Left ventricle myocardium inferior (tissue), 1 donor: Measurements from ENCODE around the gene BTBD9. TPM values are rescaled to one million over a fixed set of nuclear protein-coding genes. Genes with fewer than 3 reads are reported as not detected.

Source experiments
- DNase-seq: peaks from one replicate; pipeline ENCODE4 v3.0.0-alpha.2; 2020
- H3K27ac ChIP-seq: fragments of 200-600 bp; replicated peaks from 2 replicates; pipeline ENCODE4 v1.8.0; 2021
- H3K27me3 ChIP-seq: fragments of 200-600 bp; 2 replicates; pipeline ENCODE4 v1.8.0; 2021; ENCODE audit warnings: low read depth
- H3K36me3 ChIP-seq: fragments of 200-600 bp; 2 replicates; pipeline ENCODE4 v1.8.0; 2021
- H3K4me1 ChIP-seq: fragments of 200-600 bp; 2 replicates; pipeline ENCODE4 v1.8.0; 2021
- H3K4me3 ChIP-seq: fragments of 200-600 bp; 2 replicates; pipeline ENCODE4 v1.8.0; 2021; ENCODE audit warnings: mild to moderate bottlenecking, moderate library complexity
- H3K9me3 ChIP-seq: fragments of 200-600 bp; replicated peaks from 2 replicates; pipeline ENCODE4 v1.8.0; 2021
- intact Hi-C: fragments of 100-400 bp; cut with micrococcal nuclease; formaldehyde crosslinking; loops from one replicate; pipeline ENCODE4 v1.11.0; 2022
- total RNA-seq: library from RNA; stranded (reverse); fragmentation: NEBNext Ultra II Directional; extraction: Animal tissue kit (Norgen Biotek cat#: 25700); gene quantifications from one replicate; pipeline ENCODE4 v1.2.1, GENCODE V29; 2021
- TF ChIP-seq, protein P1 (sequence below): fragments of 200-600 bp; IDR thresholded peaks from 2 replicates; pipeline ENCODE4 v1.8.0; 2021; ENCODE audit warnings: antibody characterized with exemption, mild to moderate bottlenecking, borderline replicate concordance
- donor health status: DM: no; HTN: yes; CAD: no; lungs with severe emphysema.

BTBD9 gene
- total RNA-seq, 1 donor from 2014 or later, result 16.5 TPM

DNA sequence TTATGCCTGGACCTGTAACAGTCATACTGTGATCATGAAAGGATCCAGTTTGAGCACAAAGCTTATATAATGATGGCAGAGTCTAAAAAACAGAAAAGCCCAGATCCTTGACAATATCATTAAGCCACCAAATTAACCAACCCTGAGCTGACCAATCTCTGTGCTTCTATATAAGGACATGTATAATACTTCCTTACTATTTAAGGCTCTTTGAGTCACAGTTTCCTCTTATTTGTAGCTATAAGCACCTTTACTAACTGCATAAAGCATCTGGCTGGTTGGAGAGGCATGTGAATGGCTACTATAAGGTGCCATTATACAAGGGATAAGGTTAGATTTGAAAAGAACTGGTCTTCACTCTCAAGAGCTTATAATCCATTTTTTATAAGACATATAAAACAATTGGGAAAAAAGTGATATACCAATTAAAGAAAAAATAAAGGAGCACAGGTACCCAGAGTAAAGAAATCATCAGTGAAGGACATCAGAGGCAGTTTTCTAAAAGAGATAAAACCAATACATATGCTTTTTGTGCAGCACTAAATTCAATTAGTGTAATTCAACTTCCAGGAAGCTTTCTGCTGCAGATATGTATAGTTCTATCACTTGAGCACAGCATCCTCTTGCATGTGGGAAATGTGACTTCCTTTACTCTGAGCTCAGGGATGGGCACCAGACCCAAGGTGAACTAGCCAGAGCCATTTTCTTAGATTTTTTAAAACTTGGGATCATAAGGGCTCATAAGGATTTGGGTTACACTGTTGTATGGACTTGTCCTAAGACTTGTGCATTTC, 121.0 kb downstream of the BTBD9 start:
- TF ChIP-seq, protein P1, sequence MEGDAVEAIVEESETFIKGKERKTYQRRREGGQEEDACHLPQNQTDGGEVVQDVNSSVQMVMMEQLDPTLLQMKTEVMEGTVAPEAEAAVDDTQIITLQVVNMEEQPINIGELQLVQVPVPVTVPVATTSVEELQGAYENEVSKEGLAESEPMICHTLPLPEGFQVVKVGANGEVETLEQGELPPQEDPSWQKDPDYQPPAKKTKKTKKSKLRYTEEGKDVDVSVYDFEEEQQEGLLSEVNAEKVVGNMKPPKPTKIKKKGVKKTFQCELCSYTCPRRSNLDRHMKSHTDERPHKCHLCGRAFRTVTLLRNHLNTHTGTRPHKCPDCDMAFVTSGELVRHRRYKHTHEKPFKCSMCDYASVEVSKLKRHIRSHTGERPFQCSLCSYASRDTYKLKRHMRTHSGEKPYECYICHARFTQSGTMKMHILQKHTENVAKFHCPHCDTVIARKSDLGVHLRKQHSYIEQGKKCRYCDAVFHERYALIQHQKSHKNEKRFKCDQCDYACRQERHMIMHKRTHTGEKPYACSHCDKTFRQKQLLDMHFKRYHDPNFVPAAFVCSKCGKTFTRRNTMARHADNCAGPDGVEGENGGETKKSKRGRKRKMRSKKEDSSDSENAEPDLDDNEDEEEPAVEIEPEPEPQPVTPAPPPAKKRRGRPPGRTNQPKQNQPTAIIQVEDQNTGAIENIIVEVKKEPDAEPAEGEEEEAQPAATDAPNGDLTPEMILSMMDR, result no peak
- H3K4me3 ChIP-seq, result no peak overlapping the region
- no peaks in the 10 kb centered on the region for H3K9me3 ChIP-seq
- H3K27ac ChIP-seq, result no peak overlapping the region
- no peaks in the 10 kb centered on the region for H3K36me3 ChIP-seq
- intact Hi-C loops, result no loop called here
- H3K4me1 ChIP-seq, result peaks cover 27% of the 10 kb centered on the region
- DNase-seq, result no peak
- no peaks in the 10 kb centered on the region for H3K27me3 ChIP-seq

DNA sequence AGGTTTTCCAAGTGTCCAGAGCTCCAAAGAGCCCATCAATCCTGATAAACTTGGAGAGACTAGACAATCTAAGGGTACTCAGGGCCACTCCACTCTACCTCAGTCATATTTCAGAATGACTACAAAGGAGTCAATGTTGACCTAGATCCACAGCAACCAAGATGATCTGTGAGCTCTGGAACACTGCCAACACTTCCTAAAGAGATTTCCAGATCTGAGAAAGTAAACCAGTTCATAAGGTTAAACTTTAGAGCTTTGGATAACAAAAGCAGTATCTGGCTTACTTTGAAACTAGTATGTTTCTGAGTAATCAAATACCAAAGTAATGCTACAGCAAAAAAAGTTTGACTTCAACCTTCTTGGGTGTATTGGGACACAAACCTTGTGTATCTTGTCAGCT, 122.7 kb downstream of the BTBD9 start:
- Histone ChIP-seq H3K4me3 (no peak overlapping the region), H3K36me3 (no peaks in the 10 kb centered on the region), H3K4me1 (peaks cover 22% of the 10 kb centered on the region), H3K9me3 (no peaks in the 10 kb centered on the region), H3K27me3 (no peaks in the 10 kb centered on the region), H3K27ac (no peak overlapping the region)
- intact Hi-C loops, result no loop called here
- DNase-seq, result no peak
- TF ChIP-seq, protein P1, result no peak

DNA sequence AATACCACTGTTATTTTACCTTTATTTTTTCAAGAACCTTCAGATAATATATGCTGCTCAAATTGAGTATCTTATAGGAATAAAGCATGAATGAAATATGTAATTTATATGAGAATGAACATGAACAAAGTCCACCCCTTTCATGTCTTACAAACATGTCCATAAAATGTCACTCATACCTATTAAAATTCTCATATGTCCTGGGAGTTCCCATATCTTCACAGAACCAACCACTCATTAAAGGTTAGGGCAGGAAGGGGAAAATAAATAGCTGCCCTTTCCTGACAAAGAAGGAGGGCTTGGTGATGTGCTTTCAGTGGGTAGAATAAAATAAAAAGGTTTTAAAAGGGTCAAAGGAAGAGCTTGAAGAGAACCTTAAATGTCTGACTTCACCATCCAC, 125.3 kb downstream of the BTBD9 start:
- Histone ChIP-seq H3K9me3 (no peaks in the 10 kb centered on the region), H3K4me1 (peaks cover 12% of the 10 kb centered on the region), H3K4me3 (no peak overlapping the region), H3K36me3 (no peaks in the 10 kb centered on the region), H3K27ac (no peak overlapping the region), H3K27me3 (no peaks in the 10 kb centered on the region)
- no peak for DNase-seq
- TF ChIP-seq, protein P1, result no peak
- intact Hi-C loops, result no loop called here

DNA sequence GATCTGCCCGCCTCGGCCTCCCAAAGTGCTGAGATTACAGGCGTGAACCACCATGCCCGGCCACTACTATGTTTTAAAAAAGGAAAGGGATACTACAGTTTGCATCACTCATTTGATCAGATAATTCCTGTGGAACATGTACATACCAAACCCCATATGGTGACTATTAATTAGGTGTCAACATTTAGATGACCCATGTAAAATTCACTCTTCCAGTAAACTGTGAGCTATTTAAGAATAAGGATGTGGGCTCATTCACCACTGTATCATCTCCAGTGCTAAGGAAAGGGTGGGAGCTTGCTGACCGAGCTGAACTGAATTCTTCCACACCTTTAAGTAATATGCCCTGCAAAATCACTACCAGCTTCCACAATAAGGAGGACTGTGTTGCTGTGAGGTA, 127.5 kb downstream of the BTBD9 start:
- H3K27me3 ChIP-seq, result no peaks in the 10 kb centered on the region
- no peak for DNase-seq
- no peak overlapping the region for H3K27ac ChIP-seq
- H3K36me3 ChIP-seq, result no peaks in the 10 kb centered on the region
- TF ChIP-seq, protein P1, result no peak
- intact Hi-C loops, result no loop called here
- no peak overlapping the region for H3K4me3 ChIP-seq
- peaks cover 18% of the 10 kb centered on the region for H3K4me1 ChIP-seq
- H3K9me3 ChIP-seq, result no peaks in the 10 kb centered on the region

DNA sequence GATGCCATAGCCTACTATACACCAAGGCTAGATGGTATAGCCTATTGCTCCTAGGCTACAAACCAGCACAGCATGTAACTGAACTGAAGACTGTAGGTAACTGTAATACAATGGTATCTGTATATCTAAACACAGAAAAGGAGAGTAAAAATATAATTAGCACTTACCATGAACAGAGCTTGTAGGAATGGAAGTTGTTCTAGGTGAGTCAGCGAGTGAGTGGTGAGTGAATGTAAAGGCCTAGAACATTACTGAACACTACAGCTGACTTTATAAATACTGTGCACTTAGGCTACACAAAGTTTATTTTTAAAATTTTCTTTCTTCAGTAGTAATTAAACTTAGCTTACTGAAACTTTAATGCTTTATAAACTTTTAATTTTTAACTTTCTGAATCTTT, 129.5 kb downstream of the BTBD9 start:
- no peaks in the 10 kb centered on the region for H3K9me3 ChIP-seq
- no peak for DNase-seq
- no peaks in the 10 kb centered on the region for H3K27me3 ChIP-seq
- intact Hi-C loops, result no loop called here
- TF ChIP-seq, protein P1, result no peak
- no peaks in the 10 kb centered on the region for H3K36me3 ChIP-seq
- H3K4me1 ChIP-seq, result peaks cover 11% of the 10 kb centered on the region
- no peak overlapping the region for H3K27ac ChIP-seq
- H3K4me3 ChIP-seq, result no peak overlapping the region
